ENCODE data around the gene CNTN4.

CNTN4 gene

DNA sequence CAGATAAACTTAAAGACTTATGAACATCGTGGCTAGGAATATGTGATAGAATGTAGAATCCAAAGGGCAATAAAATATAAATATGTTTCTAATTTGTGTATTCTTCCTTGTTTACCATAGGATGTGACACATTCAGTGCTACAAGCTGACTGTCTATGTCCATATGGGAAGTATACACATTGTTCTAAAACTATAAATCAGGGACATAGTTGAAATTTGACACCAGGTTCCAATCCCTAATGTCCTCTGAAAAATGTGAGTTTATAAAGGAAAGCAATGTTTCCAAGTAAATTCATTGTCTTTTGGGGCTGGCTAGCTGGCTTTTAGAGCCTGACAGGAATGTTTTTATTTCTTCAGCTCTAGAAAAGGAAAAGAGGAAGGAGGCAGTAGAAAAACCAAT is 273.6 kb downstream of the CNTN4 start:
- H3K27ac ChIP-seq, result no peak overlapping the region
- H3K4me3 ChIP-seq, result no peak overlapping the region

DNA sequence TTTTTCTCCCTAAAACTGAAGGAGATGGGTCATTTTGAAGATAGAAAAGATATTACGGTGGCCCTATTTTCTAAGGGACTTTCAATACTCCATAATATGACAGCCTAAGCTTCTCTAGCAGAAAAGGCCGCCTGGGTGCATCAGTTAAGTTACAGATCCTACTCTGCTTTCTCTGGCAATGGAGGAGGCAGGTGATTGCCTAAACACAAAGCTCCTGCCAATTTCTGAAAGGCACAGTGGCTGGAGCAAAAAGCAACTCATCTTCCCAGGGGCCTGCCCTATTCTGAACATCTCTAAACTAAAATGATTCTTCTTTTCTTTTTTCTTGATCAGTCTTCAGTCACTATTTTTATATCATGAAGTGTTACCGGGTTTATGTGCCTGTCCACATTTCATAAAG is 276.7 kb downstream of the CNTN4 start:
- H3K27ac ChIP-seq, result no peak overlapping the region
- H3K4me3 ChIP-seq, result no peak overlapping the region

DNA sequence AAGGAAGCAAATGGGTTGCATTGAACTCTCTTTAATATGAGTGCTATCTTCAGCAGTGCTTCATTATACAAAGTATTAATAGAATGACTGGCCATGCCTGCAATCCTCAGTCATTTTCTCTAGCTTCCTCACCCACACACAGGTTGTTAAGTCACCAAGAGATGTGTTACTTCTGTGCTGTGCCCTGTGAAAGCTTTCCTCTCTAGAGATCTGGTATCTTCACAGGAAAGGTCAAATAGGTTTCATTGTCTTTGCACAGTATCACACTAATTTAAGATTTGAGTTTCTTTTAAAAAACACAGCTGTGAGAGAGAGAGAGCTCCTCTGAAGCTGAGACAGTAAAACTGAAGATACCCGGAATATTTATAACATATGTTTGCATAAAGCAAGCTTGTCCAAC is 278.6 kb downstream of the CNTN4 start:
- H3K4me3 ChIP-seq, result no peak overlapping the region
- no peak overlapping the region for H3K27ac ChIP-seq

GRCh38 chr3:2390926-2391532 is 292.4 kb downstream of the CNTN4 start:
- H3K4me3 ChIP-seq, result no peak overlapping the region
- H3K27ac ChIP-seq, result no peak overlapping the region

DNA sequence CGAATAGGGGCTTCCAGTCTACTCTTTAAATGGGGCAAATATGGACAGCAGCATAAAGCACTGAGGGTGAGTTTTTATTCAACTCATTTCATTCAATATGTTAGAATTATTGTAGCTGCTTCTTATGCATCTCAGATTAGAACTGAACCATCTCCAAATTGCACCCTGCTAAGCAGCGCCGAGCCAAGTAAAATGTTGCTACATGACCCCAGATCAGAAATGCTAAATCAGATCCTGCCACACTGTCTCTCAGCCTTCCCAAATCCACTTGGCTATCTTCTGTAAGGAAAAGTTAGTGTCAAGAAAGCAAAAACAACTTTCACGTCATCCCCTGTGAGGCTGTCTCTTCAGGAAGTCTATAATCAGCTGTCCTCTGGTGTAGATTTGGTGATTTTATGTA is 293.2 kb downstream of the CNTN4 start:
- Histone ChIP-seq H3K4me3 (no peak overlapping the region), H3K27ac (no peak overlapping the region)

- H3K4me3 ChIP-seq, result no peak overlapping the region
- H3K27ac ChIP-seq, result no peak overlapping the region
These were observed 294.3 kb downstream of the CNTN4 start for GRCh38 chr3:2392981-2393380.

GRCh38 chr3:2415083-2415482 is 316.4 kb downstream of the CNTN4 start:
- Histone ChIP-seq H3K27ac (no peak overlapping the region), H3K4me3 (no peak overlapping the region)

DNA sequence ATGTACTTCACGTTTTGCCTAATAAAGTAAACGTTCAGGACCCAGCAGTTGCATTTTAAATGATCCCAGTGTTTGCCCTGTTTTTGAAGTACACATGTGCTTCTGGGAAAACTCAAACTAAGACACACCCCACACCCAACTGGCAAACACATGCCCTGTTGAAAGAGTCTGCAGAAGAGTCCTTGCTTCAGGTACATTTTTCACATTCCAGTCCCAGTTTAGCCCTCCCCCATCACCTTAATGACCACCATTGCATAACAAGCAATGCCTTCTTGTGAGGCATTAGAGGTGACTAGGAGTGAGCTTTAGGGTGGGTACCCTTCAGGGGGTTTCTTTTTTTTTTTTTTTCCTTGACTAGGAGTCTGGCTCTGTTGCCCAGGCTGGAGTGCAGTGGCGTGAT is 322.3 kb downstream of the CNTN4 start:
- Histone ChIP-seq H3K4me3 (no peak overlapping the region), H3K27ac (no peak overlapping the region)

- Histone ChIP-seq H3K4me3 (no peak overlapping the region), H3K27ac (no peak overlapping the region)
These were observed 324.5 kb downstream of the CNTN4 start for GRCh38 chr3:2423143-2423542.

DNA sequence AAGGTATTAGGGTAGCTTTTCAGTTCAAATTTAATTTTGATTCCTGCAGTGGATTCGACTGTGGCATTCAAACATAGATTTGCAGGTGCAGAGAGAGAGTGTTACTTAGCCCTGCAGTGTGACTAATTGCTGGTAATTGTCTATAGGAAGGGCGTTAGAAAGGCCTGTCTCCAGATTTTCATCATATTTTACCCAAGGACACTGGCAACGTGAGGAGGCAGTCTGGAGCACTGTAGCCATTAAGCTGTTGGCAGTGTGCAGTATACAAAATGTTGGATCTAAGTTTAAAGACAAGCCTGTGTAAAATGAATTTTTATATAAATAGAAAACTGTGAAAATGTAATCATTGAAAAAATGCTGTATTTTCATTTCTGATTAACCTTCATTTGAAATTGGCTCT is 342.9 kb downstream of the CNTN4 start:
- H3K4me3 ChIP-seq, result no peak overlapping the region
- no peak overlapping the region for H3K27ac ChIP-seq

DNA sequence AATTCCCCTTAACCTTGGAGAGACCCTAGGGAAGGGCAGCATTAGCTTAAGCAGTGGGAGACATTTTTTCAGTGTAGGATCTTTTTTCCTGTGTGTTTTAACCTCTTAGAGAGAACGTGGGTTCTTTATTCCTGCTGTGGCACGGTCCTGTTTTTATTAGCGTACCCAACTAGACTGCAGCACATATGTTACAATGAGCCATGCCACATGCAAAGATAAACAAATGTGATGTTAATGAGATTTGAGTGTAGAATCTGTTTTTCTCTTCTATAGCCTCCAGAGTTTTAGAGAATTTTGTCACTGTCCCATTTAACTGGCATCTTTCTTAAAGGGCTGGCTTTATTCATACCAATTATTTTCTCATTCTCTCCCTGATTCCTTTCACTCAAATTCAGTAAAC is 347.5 kb downstream of the CNTN4 start:
- Histone ChIP-seq H3K27ac (no peak overlapping the region), H3K4me3 (no peak overlapping the region)

DNA sequence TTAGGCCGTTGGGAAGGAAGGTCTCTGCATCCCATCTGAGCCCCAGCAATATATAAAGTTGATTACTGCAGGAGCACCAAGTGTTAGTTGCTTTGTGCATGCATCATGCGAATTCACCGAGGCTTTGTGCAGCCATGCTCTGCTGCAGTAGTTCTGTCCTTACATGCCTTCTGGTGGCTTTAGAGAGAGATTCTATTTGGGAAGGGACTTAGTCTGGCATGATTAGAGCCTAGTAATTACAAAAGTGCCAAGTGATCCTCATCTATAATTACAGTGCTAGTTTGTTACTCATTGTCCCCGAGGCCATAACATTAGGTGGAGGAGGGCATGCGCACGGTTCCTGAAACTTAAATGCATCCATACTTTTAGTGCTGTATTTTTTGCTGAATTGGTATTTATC is 353.6 kb downstream of the CNTN4 start:
- Histone ChIP-seq H3K27ac (no peak overlapping the region), H3K4me3 (no peak overlapping the region)

DNA sequence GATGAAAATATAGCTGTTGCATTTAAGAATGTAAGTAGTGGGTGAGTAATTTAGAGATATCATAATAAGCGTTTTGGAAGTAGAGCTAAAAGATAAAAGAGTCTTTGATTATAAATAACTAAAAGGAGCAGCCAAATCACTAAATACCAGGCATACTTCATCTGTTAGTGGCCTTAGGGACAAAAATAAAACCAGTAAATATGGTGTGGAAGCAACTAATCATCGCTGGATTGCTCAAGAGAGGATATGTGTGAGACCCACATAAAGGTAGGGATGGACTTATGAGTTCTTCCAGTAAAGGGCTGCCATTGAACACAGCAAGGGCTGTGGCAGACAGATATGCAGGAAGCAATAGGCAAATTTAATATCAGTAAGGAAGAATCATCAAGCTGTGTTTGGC is 356.2 kb downstream of the CNTN4 start:
- H3K27ac ChIP-seq, result no peak overlapping the region
- H3K4me3 ChIP-seq, result no peak overlapping the region

GRCh38 chr3:2456788-2457187 is 358.1 kb downstream of the CNTN4 start:
- H3K27ac ChIP-seq, result no peak overlapping the region
- H3K4me3 ChIP-seq, result no peak overlapping the region

GRCh38 chr3:2458816-2459215 is 360.1 kb downstream of the CNTN4 start:
- H3K27ac ChIP-seq, result no peak overlapping the region
- H3K4me3 ChIP-seq, result no peak overlapping the region

GRCh38 chr3:2465842-2466241 is 367.2 kb downstream of the CNTN4 start:
- Histone ChIP-seq H3K27ac (no peak overlapping the region), H3K4me3 (no peak overlapping the region)

- H3K27ac ChIP-seq, result no peak overlapping the region
- H3K4me3 ChIP-seq, result no peak overlapping the region
These were observed 370.1 kb downstream of the CNTN4 start for GRCh38 chr3:2468816-2469215.

DNA sequence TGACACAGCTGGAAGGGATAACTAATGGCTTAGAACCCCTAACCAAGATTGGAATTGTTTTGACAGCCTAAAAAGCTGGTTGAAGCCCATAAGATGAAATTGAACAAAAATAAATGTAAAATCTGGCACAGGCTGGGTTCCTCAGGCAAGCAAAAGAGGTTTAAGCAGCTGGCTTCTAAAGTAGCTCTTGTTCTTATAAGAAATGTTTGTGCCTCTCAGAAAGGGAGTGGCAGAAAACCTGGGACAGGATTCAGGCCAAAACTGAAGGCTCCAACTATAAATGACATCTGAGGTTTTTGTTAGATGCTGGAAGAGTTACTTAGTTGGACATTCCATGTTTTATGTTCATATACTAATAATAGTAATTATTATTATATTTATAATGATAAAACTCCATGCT is 378.3 kb downstream of the CNTN4 start:
- Histone ChIP-seq H3K4me3 (no peak overlapping the region), H3K27ac (no peak overlapping the region)

- no peak overlapping the region for H3K27ac ChIP-seq
- no peak overlapping the region for H3K4me3 ChIP-seq
These were observed 379.0 kb downstream of the CNTN4 start for GRCh38 chr3:2477620-2478019.

- H3K27ac ChIP-seq, result no peak overlapping the region
- no peak overlapping the region for H3K4me3 ChIP-seq
These were observed 385.7 kb downstream of the CNTN4 start for GRCh38 chr3:2484162-2485026.

DNA sequence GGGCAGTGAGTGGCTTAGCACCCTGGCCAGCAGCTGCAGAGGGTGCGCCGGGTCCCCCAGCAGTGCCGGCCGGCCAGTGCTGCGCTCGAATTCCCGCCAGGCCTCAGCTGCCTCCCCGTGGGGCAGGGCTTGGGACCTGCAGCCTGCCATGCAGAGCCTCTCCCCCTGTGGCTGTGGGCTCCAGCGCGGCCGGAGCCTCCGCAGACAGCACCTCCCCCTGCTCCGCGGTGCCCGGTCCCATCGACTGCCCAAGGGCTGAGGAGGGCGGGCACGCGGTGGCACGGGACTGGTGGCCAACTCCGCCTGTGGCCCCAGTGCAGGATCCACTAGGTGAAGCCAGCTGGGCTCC is 386.3 kb downstream of the CNTN4 start:
- H3K27ac ChIP-seq, result no peak overlapping the region
- H3K4me3 ChIP-seq, result no peak overlapping the region

DNA sequence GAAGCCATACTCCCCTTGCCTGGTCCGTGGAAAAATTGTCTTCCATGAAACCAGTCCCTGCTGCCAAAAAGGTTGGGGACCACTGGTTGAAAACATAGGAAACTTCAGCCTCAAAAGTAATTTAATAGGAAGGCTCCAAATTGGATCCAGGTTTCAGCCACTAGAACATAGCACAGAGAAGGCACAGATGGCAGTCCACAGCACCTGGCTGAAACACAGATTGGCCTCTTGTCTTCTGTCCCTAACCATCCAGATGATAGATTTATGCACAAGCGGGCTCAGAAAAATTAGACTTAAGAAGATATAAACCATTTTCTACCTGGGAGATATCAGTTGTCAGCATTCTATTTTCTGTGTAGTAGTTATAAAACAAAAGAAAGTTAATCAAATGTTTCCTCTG is 397.1 kb downstream of the CNTN4 start:
- Histone ChIP-seq H3K4me3 (no peak overlapping the region), H3K27ac (no peak overlapping the region)
